ENCODE data around the gene FUCA1. TPM values are rescaled to one million over a fixed set of nuclear protein-coding genes. Genes with fewer than 3 reads are reported as not detected.
A peak's percentile ranks its signal among the peaks of the same experiment; 100 is the strongest.

FUCA1 gene
- total RNA-seq, 1 donor from 2014 or later: 8.8 TPM

DNA sequence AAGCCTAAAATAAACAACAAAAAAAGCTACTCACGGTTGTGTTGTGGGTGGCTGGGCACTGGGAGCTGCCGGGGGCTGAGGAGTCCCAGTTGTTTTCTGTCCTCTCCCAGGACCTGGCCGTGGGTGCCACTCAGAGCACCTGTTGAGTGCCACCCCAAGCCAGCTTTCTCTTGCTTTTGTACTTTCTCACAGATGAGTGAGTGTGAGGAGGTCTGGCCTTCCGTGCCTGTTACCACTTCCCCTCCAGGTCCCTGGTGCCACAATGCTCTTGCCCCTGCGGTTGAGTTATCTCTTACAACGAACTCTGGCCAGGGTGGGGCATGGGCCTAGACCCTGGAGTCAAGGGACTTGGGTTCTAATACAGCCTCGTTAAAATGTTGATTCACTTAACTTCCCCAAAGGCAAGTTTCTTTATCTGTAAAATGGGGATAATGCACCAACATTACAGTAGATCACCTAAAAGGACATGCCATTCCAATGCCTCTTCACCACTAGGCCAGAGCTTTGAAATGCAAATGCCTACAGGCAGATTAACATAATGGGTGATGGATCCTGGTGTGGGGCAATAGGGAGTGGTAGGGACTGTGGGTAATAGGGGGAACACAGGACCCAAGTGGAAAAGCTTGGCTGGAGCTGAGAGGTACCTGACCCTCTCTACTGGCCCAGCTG lies 45.3 kb upstream of the FUCA1 start, which contains the start of gene CNR2:
TSS of gene CNR2 (minus strand) at position 151 of the 669 bp plus-strand sequence. CDS start 37,745 bp downstream, outside the sequence.
- Mint-ChIP-seq H3K27me3 (ENCODE audit: unreplicated experiment) (peaks cover 2% of the 10 kb centered on the region), H3K9me3 (ENCODE audit: unreplicated experiment) (no peaks in the 10 kb centered on the region), H3K4me1 (ENCODE audit: low read depth, unreplicated experiment) (peaks cover 9% of the 10 kb centered on the region), H3K36me3 (ENCODE audit: unreplicated experiment) (no peaks in the 10 kb centered on the region), H3K4me3 (ENCODE audit: unreplicated experiment) (no peak within 1 kb of the TSS), H3K27ac (ENCODE audit: unreplicated experiment) (no peak within 1 kb of the TSS)
- no peak for TF ChIP-seq CTCF (IDR thresholded peaks at IDR 0.05; ENCODE audit: partially characterized antibody, unreplicated experiment)
- DNase-seq: no peak

- TF ChIP-seq CTCF (IDR thresholded peaks at IDR 0.05; ENCODE audit: partially characterized antibody, unreplicated experiment): no peak
- Mint-ChIP-seq H3K4me3 (ENCODE audit: unreplicated experiment) (no peak overlapping the region), H3K9me3 (ENCODE audit: unreplicated experiment) (no peaks in the 10 kb centered on the region), H3K36me3 (ENCODE audit: unreplicated experiment) (no peaks in the 10 kb centered on the region), H3K4me1 (ENCODE audit: low read depth, unreplicated experiment) (peaks cover 9% of the 10 kb centered on the region), H3K27ac (ENCODE audit: unreplicated experiment) (no peak overlapping the region), H3K27me3 (ENCODE audit: unreplicated experiment) (peaks cover 2% of the 10 kb centered on the region)
- no peak for DNase-seq
Observed at GRCh38 chr1:23911921-23912320, 43.8 kb upstream of the FUCA1 start.

DNA sequence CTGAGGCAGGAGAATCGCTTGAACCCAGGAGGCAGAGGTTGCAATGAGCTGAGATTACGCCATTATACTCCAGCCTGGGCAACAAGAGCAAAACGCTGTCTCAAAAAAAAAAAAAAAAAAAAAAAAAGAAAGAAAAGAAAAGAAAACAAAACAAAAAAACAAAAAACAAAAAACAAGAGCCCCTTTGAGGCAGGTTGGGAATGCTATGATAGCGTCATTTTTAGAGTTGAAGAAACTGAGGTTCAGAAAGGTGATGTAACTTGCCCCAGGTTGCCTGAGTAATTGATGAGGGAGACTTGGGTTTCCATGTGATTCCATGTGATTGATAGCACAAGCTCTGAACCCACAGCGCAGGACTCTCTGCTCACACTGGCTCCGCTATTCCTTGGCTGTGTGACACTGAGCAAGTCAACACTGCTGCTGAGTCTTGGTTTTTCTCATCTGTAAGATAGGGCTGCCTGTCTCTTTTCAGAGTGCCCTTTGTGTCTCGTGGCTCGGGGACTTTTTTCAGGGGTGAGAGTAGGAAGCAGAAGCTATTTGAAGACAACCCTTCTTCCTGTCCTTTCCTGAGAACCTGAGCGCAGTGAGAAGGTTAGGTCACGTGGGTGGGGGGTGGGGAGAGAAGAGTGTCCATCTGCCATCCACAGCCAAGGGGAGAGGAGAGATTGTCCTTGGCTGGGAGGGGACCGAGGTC lies 42.6 kb upstream of the FUCA1 start:
- TF ChIP-seq CTCF (IDR thresholded peaks at IDR 0.05; ENCODE audit: partially characterized antibody, unreplicated experiment): no peak
- Mint-ChIP-seq H3K4me3 (ENCODE audit: unreplicated experiment) (no peak overlapping the region), H3K9me3 (ENCODE audit: unreplicated experiment) (no peaks in the 10 kb centered on the region), H3K27ac (ENCODE audit: unreplicated experiment) (no peak overlapping the region), H3K36me3 (ENCODE audit: unreplicated experiment) (no peaks in the 10 kb centered on the region), H3K27me3 (ENCODE audit: unreplicated experiment) (peaks cover 2% of the 10 kb centered on the region), H3K4me1 (ENCODE audit: low read depth, unreplicated experiment) (peaks cover 9% of the 10 kb centered on the region)
- DNase-seq: no peak

- Mint-ChIP-seq H3K4me3 (ENCODE audit: unreplicated experiment) (no peak overlapping the region), H3K9me3 (ENCODE audit: unreplicated experiment) (no peaks in the 10 kb centered on the region), H3K36me3 (ENCODE audit: unreplicated experiment) (no peaks in the 10 kb centered on the region), H3K27ac (ENCODE audit: unreplicated experiment) (peak overlapping the region; percentile 38), H3K27me3 (ENCODE audit: unreplicated experiment) (peaks cover 4% of the 10 kb centered on the region), H3K4me1 (ENCODE audit: low read depth, unreplicated experiment) (peaks cover 9% of the 10 kb centered on the region)
- TF ChIP-seq CTCF (IDR thresholded peaks at IDR 0.05; ENCODE audit: partially characterized antibody, unreplicated experiment): no peak
- no peak for DNase-seq
Observed at GRCh38 chr1:23910144-23910543, 42.1 kb upstream of the FUCA1 start.

GRCh38 chr1:23909412-23909811 lies 41.3 kb upstream of the FUCA1 start:
- H3K27me3 Mint-ChIP-seq (ENCODE audit: unreplicated experiment): peaks cover 4% of the 10 kb centered on the region
- H3K4me1 Mint-ChIP-seq (ENCODE audit: low read depth, unreplicated experiment): peaks cover 9% of the 10 kb centered on the region
- H3K36me3 Mint-ChIP-seq (ENCODE audit: unreplicated experiment): no peaks in the 10 kb centered on the region
- H3K27ac Mint-ChIP-seq (ENCODE audit: unreplicated experiment): no peak overlapping the region
- no peak for DNase-seq
- H3K9me3 Mint-ChIP-seq (ENCODE audit: unreplicated experiment): no peaks in the 10 kb centered on the region
- H3K4me3 Mint-ChIP-seq (ENCODE audit: unreplicated experiment): no peak overlapping the region
- no peak for TF ChIP-seq CTCF (IDR thresholded peaks at IDR 0.05; ENCODE audit: partially characterized antibody, unreplicated experiment)

Data from glutamatergic neuron (in vitro differentiated cells).